T-helper 2 cell treated with Interferon-gamma antibody and Interleukin-4, amounts not matched to agents 100 ng/mL and 5 ng/mL, for 36 hours (primary cell): ENCODE data around the gene UNC45A. TPM values are rescaled to one million over a fixed set of nuclear protein-coding genes. Genes with fewer than 3 reads are reported as not detected.

Source experiments
- intact Hi-C: fragments of 100-400 bp; cut with micrococcal nuclease; formaldehyde crosslinking; loops from one replicate; pipeline ENCODE4 v1.15.1; 2023
- total RNA-seq: library from RNA; stranded (reverse); gene quantifications from 2 replicates; pipeline ENCODE4 v1.2.3, GENCODE V29; 2022

The UNC45A gene
- total RNA-seq, 1 donor from 2014 or later, result 62.9 TPM

- intact Hi-C loops, result loop anchor here (1.0 to 10.0 kb wide), 4 partner anchors 28 to 860 kb away; partner anchors contain the start of genes SLCO3A1, UNC45A and VPS33B
Measured at GRCh38 chr15:90994417-90995311, 59.6 kb downstream of the UNC45A start, which contains the start of gene PRC1. PRC1 (minus strand) TSS chr15:90994535; CDS start chr15:90994417, 118 bp downstream.

GRCh38 chr15:90998737-90999136, 63.7 kb downstream of the UNC45A start:
- intact Hi-C loops, result loop anchor here (10.0 kb wide), 1 partner anchor 856 kb away; the partner anchor contains the start of gene SLCO3A1

GRCh38 chr15:91001209-91001608, 66.1 kb downstream of the UNC45A start:
- intact Hi-C loops, result no loop called here

Other genes starting within 250 kb of the UNC45A start
- gene BLM, start 217.9 kb upstream of the UNC45A start, total RNA-seq, result 55.0 and 57.8 TPM in 2 replicates
- gene FURIN, start 66.7 kb upstream of the UNC45A start, total RNA-seq, result 211 and 222 TPM in 2 replicates
- 25.8 and 28.8 TPM in 2 replicates for gene FES, start 50.8 kb upstream of the UNC45A start, total RNA-seq
- 134 and 136 TPM in 2 replicates for gene MAN2A2, start 32.0 kb upstream of the UNC45A start, total RNA-seq
- gene HDDC3, start 2.7 kb upstream of the UNC45A start, total RNA-seq, result 28.3 and 31.6 TPM in 2 replicates
- gene RCCD1, start 19.6 kb downstream of the UNC45A start, total RNA-seq, result 27.4 and 31.7 TPM in 2 replicates
- 130 and 139 TPM in 2 replicates for gene PRC1, start 59.2 kb downstream of the UNC45A start, total RNA-seq
- gene VPS33B, start 87.3 kb downstream of the UNC45A start, total RNA-seq, result 19.5 and 22.7 TPM in 2 replicates
- gene SV2B, start 165.0 kb downstream of the UNC45A start, total RNA-seq, result 0.05 and 0.20 TPM in 2 replicates